Stomach smooth muscle (tissue), 2 donors: Measurements from ENCODE around the gene RBM33.
"Not testable (repeated sequence)": the region's sequence is repeated elsewhere in the genome, so short reads cannot be mapped to it uniquely, and the experiment has no call there.

Experiments
- H3K27ac ChIP-seq: one replicate; pipeline ENCODE4 v1.7.0; 2013; ENCODE audit warnings: mild to moderate bottlenecking, low read length, inconsistent platforms
- H3K27me3 ChIP-seq, 2 donors: one replicate each; pipeline ENCODE4 v1.7.0; 2013; ENCODE audit warnings: low read length in 2 of 2; ENCODE audit not compliant: insufficient read depth in 2 of 2, control insufficient read depth in 1 of 2
- H3K36me3 ChIP-seq, 2 donors: one replicate each; pipeline ENCODE4 v1.7.0; 2013; ENCODE audit warnings: low read length in 2 of 2; ENCODE audit not compliant: control insufficient read depth in 2 of 2, insufficient read depth in 2 of 2
- H3K4me1 ChIP-seq: one replicate; pipeline ENCODE4 v1.7.0; 2013; ENCODE audit warnings: low read length; ENCODE audit not compliant: control insufficient read depth, insufficient read depth
- H3K4me3 ChIP-seq, 2 donors: one replicate each; pipeline ENCODE4 v1.7.0; 2013; ENCODE audit warnings: low read length in 2 of 2
- H3K9ac ChIP-seq, 2 donors: one replicate each; pipeline ENCODE4 v1.7.0; 2013; ENCODE audit warnings: low read length in 2 of 2, mild to moderate bottlenecking in 1 of 2
- H3K9me3 ChIP-seq, 2 donors: one replicate each; pipeline ENCODE4 v1.7.0; 2013; ENCODE audit warnings: low read length in 2 of 2; ENCODE audit not compliant: control insufficient read depth in 2 of 2
- donor health status: healthy.
- donor health status: Pancreatic carcinoma.

The RBM33 gene

DNA sequence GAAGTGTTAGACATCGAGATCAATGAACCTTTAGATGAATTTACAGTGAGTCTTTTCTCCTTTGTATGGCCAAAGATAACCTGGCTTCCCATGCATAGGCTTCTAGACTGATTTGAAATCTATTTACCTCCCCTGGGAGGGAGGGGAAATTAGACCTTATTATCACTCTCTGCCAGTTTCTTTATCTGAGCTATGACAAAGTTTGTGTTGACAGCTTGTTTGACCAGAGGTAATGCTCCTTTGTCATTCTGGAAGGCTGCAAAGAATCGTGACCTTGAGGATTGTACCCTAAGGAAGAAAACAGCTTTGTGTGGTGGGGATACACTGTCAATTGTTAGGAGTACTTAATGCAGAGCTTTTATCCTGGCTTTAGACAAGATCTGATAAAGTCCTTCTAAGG lies 36.4 kb downstream of the RBM33 start:
- Histone ChIP-seq H3K27ac (no peak overlapping the region), H3K4me1 (no peaks in the 10 kb centered on the region), H3K4me3 (no peak overlapping the region), H3K27me3 (no peaks in the 10 kb centered on the region), H3K9me3 (no peaks in the 10 kb centered on the region), H3K9ac (no peak overlapping the region), H3K36me3 (peaks cover 9 to 15% of the 10 kb centered on the region in 2 donors)

DNA sequence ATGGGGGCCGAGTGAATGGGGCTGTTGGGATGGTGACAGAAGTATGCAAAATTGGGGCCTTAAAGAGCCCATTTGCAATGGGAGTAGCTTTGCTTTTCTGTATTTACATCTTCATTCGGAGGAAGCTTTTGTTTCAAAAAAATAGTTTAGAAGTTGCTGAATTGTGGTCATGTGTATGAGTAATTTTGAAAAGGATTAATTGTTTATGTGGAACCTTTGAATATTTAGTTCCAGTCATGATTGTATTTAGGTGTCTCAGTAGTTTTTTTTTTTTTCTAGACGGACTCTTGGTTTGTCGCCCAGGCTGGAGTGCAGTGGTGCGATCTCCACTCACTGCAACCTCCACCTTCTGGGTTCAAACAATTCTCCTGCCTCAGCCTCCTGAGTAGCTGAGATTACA lies 37.2 kb downstream of the RBM33 start:
- Histone ChIP-seq H3K9ac (no peak overlapping the region), H3K27ac (no peak overlapping the region), H3K27me3 (no peaks in the 10 kb centered on the region), H3K4me3 (no peak overlapping the region), H3K9me3 (no peaks in the 10 kb centered on the region), H3K36me3 (peaks cover 9 to 19% of the 10 kb centered on the region in 2 donors), H3K4me1 (no peaks in the 10 kb centered on the region)

DNA sequence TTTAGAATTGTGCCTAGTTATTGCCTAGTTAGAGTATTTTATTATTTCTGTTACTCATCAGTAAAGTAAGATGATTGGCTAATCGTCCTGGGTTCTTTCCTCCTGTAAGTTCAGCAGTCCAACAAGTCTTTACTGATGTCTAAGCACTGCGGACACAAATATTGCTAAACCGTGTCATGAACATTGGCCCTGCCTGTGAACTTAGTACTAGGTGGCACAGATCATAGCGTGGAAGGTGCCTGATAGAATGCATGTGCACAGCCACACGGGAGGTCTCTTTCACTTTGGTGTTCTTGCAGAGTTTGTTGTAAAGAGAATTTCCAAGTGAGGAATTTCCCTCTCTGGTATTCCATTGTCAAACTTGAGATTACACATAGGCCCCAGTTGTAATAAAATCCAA lies 38.0 kb downstream of the RBM33 start:
- H3K27ac ChIP-seq: no peak overlapping the region
- H3K36me3 ChIP-seq: peaks cover 9 to 19% of the 10 kb centered on the region in 2 donors
- H3K9ac ChIP-seq: no peak overlapping the region
- no peaks in the 10 kb centered on the region for H3K4me1 ChIP-seq
- no peak overlapping the region for H3K4me3 ChIP-seq
- H3K9me3 ChIP-seq: no peaks in the 10 kb centered on the region
- no peaks in the 10 kb centered on the region for H3K27me3 ChIP-seq

DNA sequence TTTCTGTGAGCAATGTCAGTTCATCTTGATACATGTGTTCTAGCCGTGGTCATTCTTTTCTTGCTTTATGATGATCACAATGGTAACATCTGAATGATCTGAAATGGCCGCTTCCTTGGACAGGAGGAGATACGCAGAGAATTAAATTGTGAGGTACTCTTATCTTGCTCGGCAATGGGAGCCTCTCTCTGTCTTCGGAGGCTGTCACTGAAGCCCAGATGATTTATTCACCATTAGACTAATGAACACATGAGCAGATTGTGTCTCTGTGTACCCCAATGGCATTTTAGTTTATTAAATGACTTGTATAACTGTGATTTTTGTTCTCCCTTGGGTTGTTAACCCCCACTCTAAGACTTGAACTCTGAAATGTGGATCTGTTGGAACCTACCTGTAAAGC lies 38.6 kb downstream of the RBM33 start:
- no peaks in the 10 kb centered on the region for H3K9me3 ChIP-seq
- H3K36me3 ChIP-seq: peaks cover 9 to 19% of the 10 kb centered on the region in 2 donors
- no peaks in the 10 kb centered on the region for H3K4me1 ChIP-seq
- H3K27me3 ChIP-seq: no peaks in the 10 kb centered on the region
- no peak overlapping the region for H3K27ac ChIP-seq
- H3K4me3 ChIP-seq: no peak overlapping the region
- H3K9ac ChIP-seq: no peak overlapping the region

DNA sequence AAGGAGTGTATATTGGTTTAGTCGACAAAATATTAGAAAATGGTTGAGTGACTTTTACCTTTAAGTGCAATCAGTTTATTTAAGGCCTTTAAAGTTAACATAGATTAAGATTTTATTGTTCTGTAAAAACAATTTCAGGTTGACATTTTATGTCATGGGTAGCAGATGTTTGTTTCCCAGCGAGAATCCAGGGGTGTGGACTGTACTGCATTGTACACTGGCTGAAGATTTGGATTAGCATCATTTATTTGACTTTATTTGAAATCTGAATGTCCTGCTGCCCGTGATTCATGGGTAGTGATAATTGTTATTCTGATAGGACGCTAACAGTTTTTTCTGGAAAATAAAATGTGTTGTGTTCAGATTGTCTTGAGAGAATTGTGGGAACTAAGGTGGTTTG lies 39.3 kb downstream of the RBM33 start:
- H3K27ac ChIP-seq: no peak overlapping the region
- no peak overlapping the region for H3K9ac ChIP-seq
- H3K27me3 ChIP-seq: no peaks in the 10 kb centered on the region
- H3K36me3 ChIP-seq: peaks cover 9 to 19% of the 10 kb centered on the region in 2 donors
- no peaks in the 10 kb centered on the region for H3K4me1 ChIP-seq
- no peaks in the 10 kb centered on the region for H3K9me3 ChIP-seq
- no peak overlapping the region for H3K4me3 ChIP-seq

DNA sequence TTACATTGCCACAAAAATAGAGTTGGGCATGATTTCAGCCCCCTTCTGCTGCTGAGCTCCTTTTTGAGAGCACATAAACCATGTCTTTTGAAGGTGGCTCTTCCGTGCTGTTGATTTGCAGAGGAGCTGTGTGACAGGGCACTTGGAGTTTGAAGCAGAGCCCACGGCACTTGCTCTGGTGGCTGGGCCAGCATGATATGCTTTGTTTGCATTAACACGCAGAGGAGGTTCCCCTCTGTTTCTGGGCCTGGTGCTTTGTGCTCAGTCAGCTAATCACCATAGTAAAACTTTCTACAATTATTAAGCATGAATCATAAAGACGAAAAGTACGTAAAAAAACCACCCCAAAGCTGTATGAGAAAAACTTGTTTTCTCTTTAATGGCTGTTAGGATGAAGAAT lies 40.1 kb downstream of the RBM33 start:
- H3K9me3 ChIP-seq: no peaks in the 10 kb centered on the region
- H3K9ac ChIP-seq: no peak overlapping the region
- no peak overlapping the region for H3K4me3 ChIP-seq
- no peaks in the 10 kb centered on the region for H3K4me1 ChIP-seq
- H3K27ac ChIP-seq: no peak overlapping the region
- no peaks in the 10 kb centered on the region for H3K27me3 ChIP-seq
- H3K36me3 ChIP-seq: peaks cover 9 to 19% of the 10 kb centered on the region in 2 donors

DNA sequence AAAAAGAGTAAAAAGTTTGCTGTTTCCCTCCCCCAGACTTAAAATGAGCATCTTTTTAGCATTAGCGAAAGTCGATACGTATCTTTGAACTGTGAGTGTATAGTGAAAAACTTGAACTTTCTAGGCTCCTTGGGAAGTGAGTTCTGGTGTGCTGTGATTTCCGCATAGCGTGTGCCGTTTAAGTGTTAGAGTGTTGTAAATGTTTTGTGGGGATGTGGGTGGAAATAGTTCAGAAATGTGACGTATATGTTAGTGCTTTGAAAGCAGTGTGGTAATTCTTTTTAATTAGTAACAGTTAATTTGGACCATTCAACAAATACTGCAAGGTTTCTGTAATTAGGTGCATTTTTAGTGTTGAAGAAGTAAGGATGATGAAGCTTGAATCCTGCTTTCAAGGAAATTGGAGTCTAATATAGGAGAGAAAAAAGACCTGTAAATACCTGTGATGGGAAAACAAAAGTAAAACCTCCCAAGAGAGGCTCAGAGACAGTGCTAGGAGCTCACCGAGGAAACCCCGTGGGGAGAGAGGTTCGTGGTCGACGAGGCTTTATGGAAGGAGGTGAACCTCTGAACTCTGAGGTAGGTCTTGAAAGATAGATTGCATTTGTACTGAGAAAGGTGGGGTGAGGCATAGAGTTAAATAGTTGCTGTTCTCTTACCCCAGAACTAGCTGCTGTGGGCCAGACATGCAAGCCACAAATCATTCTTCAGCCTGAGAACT lies 40.8 kb downstream of the RBM33 start:
- no peak overlapping the region for H3K9ac ChIP-seq
- no peak overlapping the region for H3K27ac ChIP-seq
- H3K4me3 ChIP-seq: no peak overlapping the region
- H3K27me3 ChIP-seq: no peaks in the 10 kb centered on the region
- H3K9me3 ChIP-seq: no peaks in the 10 kb centered on the region
- peaks cover 9 to 19% of the 10 kb centered on the region in 2 donors for H3K36me3 ChIP-seq
- no peaks in the 10 kb centered on the region for H3K4me1 ChIP-seq

DNA sequence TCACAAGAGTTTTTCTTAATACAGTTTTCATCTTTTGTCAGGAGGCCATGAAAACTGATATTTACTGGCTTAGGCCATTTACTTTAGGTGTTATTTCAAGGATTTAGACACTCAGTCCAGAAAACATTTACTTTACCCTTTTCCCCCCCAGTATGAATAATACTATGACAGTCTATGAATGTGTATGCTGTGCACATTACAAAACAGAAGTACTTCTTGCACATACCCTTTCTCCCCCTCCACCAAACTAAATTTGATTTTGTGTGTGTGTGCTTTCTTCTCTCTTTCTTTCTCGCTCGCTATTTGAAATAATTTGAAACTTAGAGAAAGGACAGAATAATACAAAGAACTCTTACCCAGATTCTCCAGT lies 41.3 kb downstream of the RBM33 start:
- no peak overlapping the region for H3K9ac ChIP-seq
- no peak overlapping the region for H3K27ac ChIP-seq
- H3K9me3 ChIP-seq: no peaks in the 10 kb centered on the region
- H3K4me1 ChIP-seq: no peaks in the 10 kb centered on the region
- H3K27me3 ChIP-seq: no peaks in the 10 kb centered on the region
- H3K36me3 ChIP-seq: peaks cover 6 to 16% of the 10 kb centered on the region in 2 donors
- H3K4me3 ChIP-seq: no peak overlapping the region

DNA sequence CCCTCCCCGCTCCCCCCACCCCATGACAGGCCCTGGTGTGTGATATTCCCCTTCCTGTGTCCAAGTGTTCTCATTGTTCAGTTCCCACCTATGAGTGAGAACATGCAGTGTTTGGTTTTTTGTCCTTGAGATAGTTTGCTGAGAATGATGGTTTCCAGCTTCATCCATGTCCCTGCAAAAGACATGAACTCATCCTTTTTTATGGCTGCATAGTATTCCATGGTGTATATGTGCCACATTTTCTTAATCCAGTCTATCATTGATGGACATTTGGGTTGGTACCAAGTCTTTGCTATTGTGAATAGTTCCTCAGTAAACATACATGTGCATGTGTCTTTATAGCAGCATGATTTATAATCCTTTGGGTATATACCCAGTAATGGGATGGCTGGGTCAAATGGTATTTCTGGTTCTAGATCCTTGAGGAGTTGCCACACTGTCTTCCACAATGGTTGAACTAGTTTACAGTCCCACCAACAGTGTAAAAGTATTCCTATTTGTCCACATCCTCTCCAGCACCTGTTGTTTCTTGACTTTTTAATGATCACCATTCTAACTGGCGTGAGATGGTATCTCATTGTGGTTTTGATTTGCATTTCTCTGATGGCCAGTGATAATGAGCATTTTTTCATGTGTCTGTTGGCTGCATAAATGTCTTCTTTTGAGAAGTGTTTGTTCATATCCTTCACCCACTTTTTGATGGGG lies 42.3 kb downstream of the RBM33 start:
- not testable (repeated sequence) for H3K4me3 ChIP-seq, H3K9ac ChIP-seq, H3K27ac ChIP-seq, H3K9me3 ChIP-seq, H3K4me1 ChIP-seq, H3K27me3 ChIP-seq
- H3K36me3 ChIP-seq: peaks cover 3 to 12% of the 10 kb centered on the region in 2 donors

DNA sequence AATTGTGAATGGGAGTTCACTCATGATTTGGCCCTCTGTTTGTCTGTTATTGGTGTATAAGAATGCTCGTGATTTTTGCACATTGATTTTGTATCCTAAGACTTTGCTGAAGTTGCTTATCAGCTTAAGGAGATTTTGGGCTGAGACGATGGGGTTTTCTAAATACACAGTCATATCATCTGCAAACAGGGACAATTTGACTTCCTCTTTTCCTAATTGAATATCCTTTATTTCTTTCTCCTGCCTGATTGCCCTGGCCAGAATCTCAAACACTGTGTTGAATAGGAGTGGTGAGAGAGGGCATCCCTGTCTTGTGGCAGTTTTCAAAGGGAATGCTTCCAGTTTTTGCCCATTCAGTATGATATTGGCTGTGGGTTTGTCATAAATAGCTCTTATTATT lies 43.8 kb downstream of the RBM33 start:
- not testable (repeated sequence) for H3K9ac ChIP-seq, H3K27me3 ChIP-seq, H3K4me1 ChIP-seq, H3K9me3 ChIP-seq, H3K36me3 ChIP-seq, H3K27ac ChIP-seq, H3K4me3 ChIP-seq

DNA sequence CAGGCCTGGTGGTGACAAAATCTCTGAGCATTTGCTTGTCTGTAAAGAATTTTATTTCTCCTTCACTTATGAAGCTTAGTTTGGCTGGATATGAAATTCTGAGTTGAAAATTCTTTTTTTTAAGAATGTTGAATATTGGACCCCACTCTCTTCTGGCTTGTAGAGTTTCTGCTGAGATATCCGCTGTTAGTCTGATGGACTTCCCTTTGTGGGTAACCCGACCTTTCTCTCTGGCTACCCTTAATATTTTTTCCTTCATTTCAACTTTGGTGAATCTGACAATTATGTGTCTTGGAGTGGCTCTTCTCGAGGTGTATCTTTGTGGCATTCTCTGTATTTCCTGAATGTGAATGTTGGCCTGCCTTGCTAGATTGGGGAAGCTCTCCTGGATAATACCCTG lies 46.2 kb downstream of the RBM33 start:
- H3K27me3 ChIP-seq, H3K9me3 ChIP-seq, H3K36me3 ChIP-seq, H3K9ac ChIP-seq, H3K4me3 ChIP-seq, H3K4me1 ChIP-seq, H3K27ac ChIP-seq: not testable (repeated sequence)
